ENCODE data around the gene SLC25A21.

DNA sequence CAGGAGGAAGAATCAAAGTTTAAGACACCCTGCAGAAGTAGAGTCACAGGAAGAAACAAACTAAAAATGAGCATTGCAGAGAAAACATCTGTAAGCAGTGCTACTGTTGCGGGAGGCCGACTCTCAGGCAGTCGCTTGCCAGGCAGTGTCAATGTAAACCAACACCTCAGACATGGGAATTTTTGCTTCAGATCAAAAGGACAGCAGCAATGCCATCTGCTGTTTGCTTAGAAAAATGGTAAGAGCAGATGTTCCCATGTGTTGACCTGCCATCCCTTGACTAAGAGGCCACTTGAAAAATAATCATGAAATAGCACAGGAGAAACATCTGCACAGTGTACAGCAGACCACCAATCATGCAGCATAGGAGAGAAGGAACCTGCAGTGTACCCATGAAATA is 196.6 kb downstream of the SLC25A21 start:
- TF ChIP-seq POLR2AphosphoS5 (IDR thresholded peaks at IDR 0.05; ENCODE audit: borderline replicate concordance, low read depth, low read length), result no peak
- no peak for TF ChIP-seq EZH2 (IDR thresholded peaks at IDR 0.05)
- TF ChIP-seq FOXP2 (optimal IDR thresholded peaks at IDR 0.05; ENCODE audit: control extremely low read depth, extremely low read length, insufficient read depth), result no peak

Measured in SK-N-MC (cell line).